Gastroesophageal sphincter (tissue), 4 donors: ENCODE data around the gene CLSTN2. TPM values are rescaled to one million over a fixed set of nuclear protein-coding genes. Genes with fewer than 3 reads are reported as not detected.

Experiments
- ATAC-seq: fragments of 150-250 bp; one replicate; pipeline ENCODE4 v1.9.1; 2016; ENCODE audit warnings: mild to moderate bottlenecking, moderate library complexity
- H3K27ac ChIP-seq, 4 donors: fragments of 200-600 bp; sonication (generic) in 3 of 4; 1 replicate in 3 of 4; 2 replicates in 1 of 4; pipeline ENCODE4 v1.5.1; 2016 to 2019
- H3K27me3 ChIP-seq: fragments of 200-600 bp; sonication (generic); one replicate; pipeline ENCODE4 v1.5.1; 2019
- H3K36me3 ChIP-seq, 2 donors: fragments of 200-600 bp; sonication (generic); one replicate each; pipeline ENCODE4 v1.5.1; 2019; ENCODE audit warnings: control low read depth in 1 of 2
- H3K4me1 ChIP-seq, 3 donors: fragments of 200-600 bp; sonication (generic); 1 replicate in 2 of 3; 2 replicates in 1 of 3; pipeline ENCODE4 v1.5.1; 2016 to 2019; ENCODE audit warnings: control low read depth in 2 of 3
- H3K4me3 ChIP-seq, 2 donors: fragments of 200-600 bp; sonication (generic); one replicate each; pipeline ENCODE4 v1.5.1; 2019; ENCODE audit warnings: mild to moderate bottlenecking in 1 of 2, moderate library complexity in 1 of 2
- H3K9me3 ChIP-seq, 3 donors: fragments of 200-600 bp; sonication (generic); one replicate each; pipeline ENCODE4 v1.5.1; 2017 to 2019; ENCODE audit warnings: control low read depth in 2 of 3
- EP300 ChIP-seq: sonication (generic); formaldehyde crosslinking; IDR thresholded peaks from one replicate; pipeline ENCODE4 v1.6.1; 2017; ENCODE audit warnings: antibody characterized with exemption, mild to moderate bottlenecking
- POLR2A ChIP-seq, 2 donors: fragments of 450-650 bp; IDR thresholded peaks; one replicate each; pipeline ENCODE4 v1.6.1; 2017; ENCODE audit warnings: antibody characterized with exemption in 2 of 2, mild to moderate bottlenecking in 2 of 2, moderate library complexity in 1 of 2
- POLR2AphosphoS5 ChIP-seq: sonication (generic); formaldehyde crosslinking; IDR thresholded peaks from one replicate; pipeline ENCODE4 v1.6.1; 2017; ENCODE audit warnings: antibody characterized with exemption
- WGBS, 2 donors: methylation state at CpG; one replicate each; pipeline ENCODE4 v1.1.5; 2018; ENCODE audit warnings: low coverage in 1 of 2; 5-methylcytosine and 5-hydroxymethylcytosine counted together
- total RNA-seq, 4 donors: library from RNA; depleted of rRNA; stranded (reverse); fragments of >200 nt; gene quantifications; one replicate each; pipeline ENCODE4 v1.1.0, GENCODE V29; 2016
- TF ChIP-seq, protein P1 (sequence below), 4 experiments: fragments of 200-600 bp in 2 of 4; fragments of 450-650 bp in 2 of 4; sonication (generic) in 1 of 4; IDR thresholded peaks; one replicate each; pipeline ENCODE4 v1.5.1; 2017 to 2019; ENCODE audit warnings: antibody characterized with exemption in 4 of 4, mild to moderate bottlenecking in 2 of 4, moderate library complexity in 2 of 4

Gene CLSTN2
- total RNA-seq, 4 donors from 2014 or later, result 6.6 to 9.7 (median 7.7) TPM

DNA sequence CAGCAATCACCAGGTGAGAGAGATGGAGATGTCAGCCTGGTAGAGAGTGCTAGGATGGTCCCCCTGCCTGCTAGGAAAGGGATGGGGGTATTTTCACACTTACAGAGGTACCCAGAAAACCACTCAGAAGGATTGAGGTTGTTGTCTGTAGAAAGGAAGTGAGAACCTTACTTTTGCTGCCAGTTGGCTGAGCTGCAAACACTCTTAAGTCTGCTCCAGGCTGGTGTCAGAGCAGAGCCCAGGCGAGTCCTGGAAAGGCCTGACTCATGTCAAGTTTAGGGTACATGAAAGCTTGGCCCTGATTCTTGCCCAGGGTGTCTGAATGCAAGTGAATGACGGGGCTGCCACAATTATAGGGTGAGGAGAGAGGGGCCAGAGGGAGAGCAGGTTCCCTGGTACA is 528.4 kb downstream of the CLSTN2 start:
- no peaks in the 10 kb centered on the region for H3K36me3 ChIP-seq

DNA sequence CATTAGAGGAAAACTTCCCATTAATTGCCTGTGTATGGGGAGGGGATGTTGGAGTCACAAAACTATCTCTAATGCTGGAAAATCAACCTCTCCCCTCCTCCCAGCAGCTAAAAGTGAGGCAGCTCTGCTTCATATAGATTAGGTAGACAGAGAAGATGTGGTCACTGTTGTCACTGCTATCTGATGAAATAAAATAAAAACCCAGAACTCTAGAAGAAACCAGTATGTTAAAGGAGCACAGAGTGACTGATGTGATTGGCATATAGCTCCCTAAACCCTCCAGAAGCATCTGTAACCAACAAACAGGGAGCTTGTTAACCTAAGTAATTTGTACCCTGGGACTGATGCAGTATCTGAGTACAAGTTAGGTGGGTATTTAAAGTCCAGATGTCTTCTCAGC is 531.0 kb downstream of the CLSTN2 start:
- TF ChIP-seq POLR2A (IDR thresholded peaks at IDR 0.05) (no peak), EP300 (no peak)
- TF ChIP-seq, protein P1, sequence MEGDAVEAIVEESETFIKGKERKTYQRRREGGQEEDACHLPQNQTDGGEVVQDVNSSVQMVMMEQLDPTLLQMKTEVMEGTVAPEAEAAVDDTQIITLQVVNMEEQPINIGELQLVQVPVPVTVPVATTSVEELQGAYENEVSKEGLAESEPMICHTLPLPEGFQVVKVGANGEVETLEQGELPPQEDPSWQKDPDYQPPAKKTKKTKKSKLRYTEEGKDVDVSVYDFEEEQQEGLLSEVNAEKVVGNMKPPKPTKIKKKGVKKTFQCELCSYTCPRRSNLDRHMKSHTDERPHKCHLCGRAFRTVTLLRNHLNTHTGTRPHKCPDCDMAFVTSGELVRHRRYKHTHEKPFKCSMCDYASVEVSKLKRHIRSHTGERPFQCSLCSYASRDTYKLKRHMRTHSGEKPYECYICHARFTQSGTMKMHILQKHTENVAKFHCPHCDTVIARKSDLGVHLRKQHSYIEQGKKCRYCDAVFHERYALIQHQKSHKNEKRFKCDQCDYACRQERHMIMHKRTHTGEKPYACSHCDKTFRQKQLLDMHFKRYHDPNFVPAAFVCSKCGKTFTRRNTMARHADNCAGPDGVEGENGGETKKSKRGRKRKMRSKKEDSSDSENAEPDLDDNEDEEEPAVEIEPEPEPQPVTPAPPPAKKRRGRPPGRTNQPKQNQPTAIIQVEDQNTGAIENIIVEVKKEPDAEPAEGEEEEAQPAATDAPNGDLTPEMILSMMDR (IDR thresholded peaks at IDR 0.05), result no peak
- Histone ChIP-seq H3K9me3 (no peaks in the 10 kb centered on the region), H3K4me1 (peaks cover 0 to 15% (median 0%) of the 10 kb centered on the region in 3 donors), H3K27ac (no peak overlapping the region), H3K36me3 (no peaks in the 10 kb centered on the region), H3K4me3 (no peak overlapping the region), H3K27me3 (no peaks in the 10 kb centered on the region)
- no peak for ATAC-seq

More for the DNA sequence above, 528.4 kb downstream of the CLSTN2 start:
- no peak for ATAC-seq
- whole genome bisulfite sequencing, 2 donors, result 58% methylated on average over 2 of the region's 2 CpGs; no CpG with 5 or more reads in 1 of the 2 donors
- no peaks in the 10 kb centered on the region for H3K9me3 ChIP-seq
- no peak overlapping the region for H3K4me3 ChIP-seq
- H3K27ac ChIP-seq, result no peak overlapping the region
- TF ChIP-seq POLR2A (IDR thresholded peaks at IDR 0.05), result no peak
- TF ChIP-seq POLR2AphosphoS5, result no peak
- no peak for TF ChIP-seq EP300
- TF ChIP-seq, protein P1 (IDR thresholded peaks at IDR 0.05), result no peak
- peaks cover 0 to 15% (median 0%) of the 10 kb centered on the region in 3 donors for H3K4me1 ChIP-seq
- H3K27me3 ChIP-seq, result no peaks in the 10 kb centered on the region

DNA sequence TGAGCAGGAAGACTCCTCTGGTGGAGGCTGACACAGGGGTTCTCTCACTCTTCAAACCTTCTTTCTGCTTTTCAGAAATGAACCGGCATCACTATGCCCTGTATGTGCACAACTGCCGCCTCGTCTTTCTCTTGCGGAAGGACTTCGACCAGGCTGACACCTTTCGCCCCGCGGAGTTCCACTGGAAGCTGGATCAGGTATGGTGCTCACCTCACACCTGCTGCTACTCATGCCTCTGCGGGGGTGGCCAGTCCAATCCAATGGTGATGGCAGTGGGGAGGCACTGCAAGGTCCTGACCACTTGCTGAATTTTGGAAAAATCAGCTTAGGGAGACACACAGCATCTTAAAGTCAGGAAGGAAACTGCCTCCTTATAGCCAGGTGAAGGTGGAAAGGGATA is 531.5 kb downstream of the CLSTN2 start:
- no peak overlapping the region for H3K27ac ChIP-seq
- no peak for ATAC-seq
- 100% methylated on average over 3 of the region's 9 CpGs for WGBS, 2 donors
- no peaks in the 10 kb centered on the region for H3K27me3 ChIP-seq
- no peaks in the 10 kb centered on the region for H3K9me3 ChIP-seq
- no peaks in the 10 kb centered on the region for H3K36me3 ChIP-seq
- peaks cover 0 to 15% (median 0%) of the 10 kb centered on the region in 3 donors for H3K4me1 ChIP-seq
- TF ChIP-seq POLR2A (IDR thresholded peaks at IDR 0.05) (no peak), POLR2AphosphoS5 (no peak), EP300 (no peak)
- TF ChIP-seq, protein P1 (IDR thresholded peaks at IDR 0.05), result no peak
- no peak overlapping the region for H3K4me3 ChIP-seq

DNA sequence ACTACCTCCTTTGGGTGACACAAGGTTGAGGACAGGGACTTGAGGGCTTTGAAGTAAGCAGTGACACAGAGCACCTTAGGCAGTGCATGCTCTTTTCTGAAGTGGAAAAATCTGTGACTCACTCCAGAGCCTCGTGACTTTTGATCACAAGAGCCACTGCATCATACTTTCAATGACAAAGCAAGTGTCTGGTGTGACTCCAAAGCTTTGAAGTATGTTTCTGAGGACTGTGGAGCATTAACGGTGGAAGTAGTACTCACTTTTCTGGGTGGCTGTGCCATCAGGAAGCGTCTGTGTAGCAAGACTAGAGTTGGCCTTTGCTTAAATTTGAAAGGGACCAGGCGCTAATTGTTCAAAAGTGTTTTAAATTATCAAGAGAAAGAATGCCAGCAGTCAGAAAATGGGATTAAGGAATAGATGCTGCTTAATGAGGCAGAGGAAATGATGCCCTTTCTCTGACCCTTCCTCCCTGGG is 532.2 kb downstream of the CLSTN2 start:
- Histone ChIP-seq H3K36me3 (no peaks in the 10 kb centered on the region), H3K27me3 (no peaks in the 10 kb centered on the region), H3K27ac (no peak overlapping the region), H3K4me1 (peaks cover 0 to 15% (median 0%) of the 10 kb centered on the region in 3 donors), H3K4me3 (no peak overlapping the region), H3K9me3 (no peaks in the 10 kb centered on the region)
- 37 to 81% methylated on average over 3 to 4 of the region's 4 CpGs for WGBS, 2 donors
- TF ChIP-seq POLR2AphosphoS5 (no peak), EP300 (no peak), POLR2A (IDR thresholded peaks at IDR 0.05) (no peak)
- TF ChIP-seq, protein P1 (IDR thresholded peaks at IDR 0.05), result no peak
- ATAC-seq, result no peak

DNA sequence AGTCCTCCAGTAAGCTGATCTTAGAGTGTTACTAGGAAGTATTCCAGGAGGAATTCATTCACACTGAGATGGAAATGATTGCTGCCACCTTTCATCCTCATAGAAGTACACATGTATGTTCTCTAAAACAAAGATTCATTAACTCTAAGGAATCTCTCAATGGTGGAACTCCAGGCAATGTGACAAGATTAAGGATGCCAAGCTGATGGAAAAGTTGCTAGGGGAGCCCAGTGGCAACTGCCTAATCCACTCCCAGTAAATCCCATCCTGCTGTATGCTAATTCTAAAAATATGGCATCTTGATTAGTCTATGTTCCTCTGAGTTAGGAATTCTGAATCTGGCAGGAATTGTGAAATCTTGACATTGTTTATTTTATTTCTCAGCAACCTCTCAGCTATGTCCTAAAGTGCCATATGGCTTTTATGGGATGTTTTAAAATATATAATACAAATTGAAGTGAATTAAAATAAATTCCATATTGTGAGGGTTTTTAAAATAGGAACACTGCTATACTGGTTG is 532.9 kb downstream of the CLSTN2 start:
- Histone ChIP-seq H3K27ac (no peak overlapping the region), H3K27me3 (no peaks in the 10 kb centered on the region), H3K4me1 (peaks cover 0 to 15% (median 0%) of the 10 kb centered on the region in 3 donors), H3K9me3 (no peaks in the 10 kb centered on the region), H3K4me3 (no peak overlapping the region), H3K36me3 (no peaks in the 10 kb centered on the region)
- ATAC-seq, result no peak
- TF ChIP-seq, protein P1 (IDR thresholded peaks at IDR 0.05), result no peak
- TF ChIP-seq POLR2AphosphoS5 (no peak), POLR2A (IDR thresholded peaks at IDR 0.05) (no peak), EP300 (no peak)
